Large intestine (tissue), 3 donors: ENCODE measurements around the gene C1QL3. TPM values are rescaled to one million over a fixed set of nuclear protein-coding genes. Genes with fewer than 3 reads are reported as not detected.

ENCODE experiments used
- DNase-seq, 2 donors: peaks; one replicate each; pipeline versions ENCODE4 v3.0.0 to v3.0.0-alpha.2; 2013
- H3K27ac ChIP-seq: one replicate; pipeline ENCODE4 v1.5.1; 2013; ENCODE audit warnings: low read length
- H3K27me3 ChIP-seq: 2 replicates; pipeline ENCODE4 v1.6.1; 2013; ENCODE audit warnings: low read length; ENCODE audit not compliant: control insufficient read depth, insufficient read depth
- H3K36me3 ChIP-seq: 2 replicates; pipeline ENCODE4 v1.6.1; 2013; ENCODE audit warnings: low read length; ENCODE audit not compliant: control insufficient read depth, insufficient read depth
- H3K4me1 ChIP-seq: one replicate; pipeline ENCODE4 v1.6.1; 2013; ENCODE audit warnings: low read length; ENCODE audit not compliant: control insufficient read depth, insufficient read depth
- H3K4me3 ChIP-seq: one replicate; pipeline ENCODE4 v1.5.1; 2013; ENCODE audit warnings: low read length
- H3K9me3 ChIP-seq: one replicate; pipeline ENCODE4 v1.6.1; 2013; ENCODE audit warnings: mild to moderate bottlenecking, low read depth, low read length, moderate library complexity; ENCODE audit not compliant: control insufficient read depth
- WGBS: methylation state at CpG from one replicate; pipeline ENCODE4 v1.1.5; 2013; ENCODE audit warnings: low lambda C conversion rate; ENCODE audit not compliant: insufficient coverage; 5-methylcytosine and 5-hydroxymethylcytosine counted together
- polyA plus RNA-seq: library from polyadenylated mRNA; unstranded; fragments of 120-200 nt; gene quantifications from one replicate; pipeline ENCODE4 v1.2.1, GENCODE V29; 2013

Gene C1QL3
- polyA plus RNA-seq, 1 donor, result 0.73 TPM

GRCh38 chr10:16497911-16498310 lies 23.8 kb downstream of the C1QL3 start:
- DNase-seq, result no peak
- no peak overlapping the region for H3K4me3 ChIP-seq
- 100% methylated on average over 1 of the region's 4 CpGs for WGBS

DNA sequence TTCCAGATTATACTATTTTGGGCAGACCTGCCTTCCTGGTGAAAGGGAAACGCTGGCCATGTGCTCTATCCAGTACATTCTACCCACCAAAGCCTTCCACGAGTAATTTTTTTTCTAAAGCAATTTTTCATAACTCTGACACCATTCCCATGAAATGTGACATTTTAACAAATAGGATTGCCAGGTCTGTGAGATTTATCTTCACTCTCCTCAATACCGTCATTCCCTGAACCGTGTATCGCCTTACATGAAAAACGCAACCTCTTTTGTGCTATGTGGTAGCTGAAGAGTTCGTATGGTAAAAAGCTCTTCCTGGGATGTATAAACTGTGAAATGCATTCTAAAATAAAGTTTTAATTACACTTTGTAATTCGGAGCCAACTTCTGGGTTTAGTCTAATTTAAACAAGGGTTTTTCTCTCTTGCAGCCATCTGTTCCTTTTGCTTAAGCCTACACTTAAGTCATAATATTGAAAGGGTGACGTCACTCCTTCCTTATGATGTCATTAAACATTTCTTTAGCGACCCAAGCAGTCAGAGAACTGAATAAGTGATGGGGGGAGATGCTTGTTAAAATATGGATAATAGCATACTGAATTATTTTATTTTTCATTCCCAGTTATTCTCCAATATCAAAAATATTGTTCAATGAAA lies 27.7 kb downstream of the C1QL3 start:
- H3K36me3 ChIP-seq, result no peaks in the 10 kb centered on the region
- no peak overlapping the region for H3K4me3 ChIP-seq
- 90% methylated on average over 8 of the region's 10 CpGs for WGBS
- no peaks in the 10 kb centered on the region for H3K4me1 ChIP-seq
- H3K27me3 ChIP-seq, result no peaks in the 10 kb centered on the region
- no peak for DNase-seq
- H3K27ac ChIP-seq, result no peak overlapping the region
- H3K9me3 ChIP-seq, result no peaks in the 10 kb centered on the region

More at GRCh38 chr10:16497911-16498310, 23.8 kb downstream of the C1QL3 start:
- no peaks in the 10 kb centered on the region for H3K27me3 ChIP-seq
- H3K27ac ChIP-seq, result no peak overlapping the region
- no peaks in the 10 kb centered on the region for H3K4me1 ChIP-seq
- no peaks in the 10 kb centered on the region for H3K36me3 ChIP-seq
- H3K9me3 ChIP-seq, result no peaks in the 10 kb centered on the region

DNA sequence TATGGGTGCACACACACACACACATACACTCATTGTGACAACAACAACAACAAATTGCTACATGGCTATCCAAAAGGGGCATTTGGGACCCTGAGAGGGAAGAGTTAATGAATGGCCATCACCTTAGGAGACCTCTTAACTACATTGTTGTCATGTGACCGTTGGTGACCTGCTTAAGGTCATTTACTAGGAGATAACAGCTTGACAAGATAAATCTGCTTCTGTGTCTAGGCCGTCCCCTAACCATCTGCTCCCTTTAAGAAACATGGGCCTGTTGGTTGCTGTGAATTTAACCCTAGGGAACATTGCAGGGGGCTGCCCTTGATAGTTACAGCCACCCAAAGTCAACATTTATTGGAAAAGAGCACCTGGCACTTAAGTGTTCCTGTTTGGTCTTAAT lies 29.7 kb downstream of the C1QL3 start:
- Histone ChIP-seq H3K36me3 (no peaks in the 10 kb centered on the region), H3K4me1 (no peaks in the 10 kb centered on the region), H3K27me3 (no peaks in the 10 kb centered on the region), H3K27ac (no peak overlapping the region), H3K9me3 (no peaks in the 10 kb centered on the region), H3K4me3 (no peak overlapping the region)
- WGBS, result no CpG with 5 or more reads among the region's 2 CpGs
- no peak for DNase-seq

GRCh38 chr10:16490511-16490910 lies 31.2 kb downstream of the C1QL3 start:
- DNase-seq, result no peak
- no peaks in the 10 kb centered on the region for H3K9me3 ChIP-seq
- 90% methylated on average over 3 of the region's 3 CpGs for WGBS
- no peak overlapping the region for H3K27ac ChIP-seq
- no peaks in the 10 kb centered on the region for H3K36me3 ChIP-seq
- H3K27me3 ChIP-seq, result no peaks in the 10 kb centered on the region
- H3K4me3 ChIP-seq, result no peak overlapping the region
- no peaks in the 10 kb centered on the region for H3K4me1 ChIP-seq

DNA sequence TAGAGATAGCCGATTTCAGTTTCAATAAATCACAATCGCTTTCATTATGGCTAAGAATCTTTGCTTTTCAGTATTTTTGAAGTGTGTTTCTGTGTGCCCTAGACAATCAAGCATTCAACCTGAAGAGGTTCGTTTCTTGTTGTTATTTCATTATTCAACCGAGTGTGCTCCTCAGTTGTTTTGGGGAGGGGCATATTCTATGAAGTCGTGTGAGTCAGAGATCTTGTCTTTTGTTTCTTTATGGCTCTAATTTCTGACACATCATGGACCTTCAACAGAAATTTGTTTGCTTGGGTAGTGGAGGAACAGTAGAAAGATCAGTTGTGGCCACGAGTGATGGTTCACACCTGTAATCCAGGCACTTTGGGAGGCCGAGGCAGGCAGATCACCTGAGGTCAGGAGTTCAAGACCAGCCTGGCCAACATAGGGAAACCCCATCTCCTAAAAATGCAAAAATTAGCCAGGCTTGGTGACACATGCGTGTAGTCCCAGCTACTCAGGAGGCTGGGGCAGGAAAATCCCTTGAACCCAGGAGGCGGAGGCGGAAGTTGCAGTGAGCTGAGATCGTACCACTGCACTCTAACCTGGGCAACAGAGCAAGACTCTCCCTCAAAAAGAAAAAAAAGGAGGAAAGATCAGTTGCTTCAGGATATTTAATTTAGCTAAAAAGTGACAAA lies 38.3 kb downstream of the C1QL3 start:
- no peaks in the 10 kb centered on the region for H3K27me3 ChIP-seq
- WGBS, result 100% methylated on average over 4 of the region's 11 CpGs
- no peak overlapping the region for H3K4me3 ChIP-seq
- H3K36me3 ChIP-seq, result no peaks in the 10 kb centered on the region
- no peaks in the 10 kb centered on the region for H3K9me3 ChIP-seq
- DNase-seq, result no peak
- no peaks in the 10 kb centered on the region for H3K4me1 ChIP-seq
- H3K27ac ChIP-seq, result no peak overlapping the region

- DNase-seq, result no peak
- Histone ChIP-seq H3K4me3 (no peak overlapping the region), H3K9me3 (no peaks in the 10 kb centered on the region), H3K36me3 (no peaks in the 10 kb centered on the region), H3K27ac (no peak overlapping the region), H3K4me1 (no peaks in the 10 kb centered on the region), H3K27me3 (no peaks in the 10 kb centered on the region)
- WGBS, result 71% methylated on average over 1 of the region's 5 CpGs
Measured at GRCh38 chr10:16481052-16481728, 40.5 kb downstream of the C1QL3 start.

DNA sequence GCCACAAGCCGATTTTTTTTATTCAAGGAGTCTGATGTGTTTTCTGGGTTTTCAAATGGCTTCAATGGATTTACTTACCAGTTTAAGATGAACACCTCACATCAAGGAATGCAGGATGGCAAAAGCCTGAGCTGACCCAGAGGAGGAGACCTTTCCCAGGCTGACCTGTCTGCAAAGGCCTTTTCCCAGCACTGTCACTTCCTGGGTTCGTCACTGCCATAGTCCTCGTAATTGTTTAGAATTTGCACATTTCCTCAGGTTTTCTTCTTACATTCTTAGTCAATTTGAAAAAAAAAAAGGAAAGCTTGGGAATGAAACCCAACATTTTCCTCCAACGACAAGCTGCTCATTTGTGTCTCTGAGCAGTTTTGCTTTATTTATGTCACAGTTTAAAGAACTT lies 42.9 kb downstream of the C1QL3 start:
- no peaks in the 10 kb centered on the region for H3K9me3 ChIP-seq
- no peaks in the 10 kb centered on the region for H3K36me3 ChIP-seq
- WGBS, result 86% methylated on average over 2 of the region's 4 CpGs
- H3K27ac ChIP-seq, result no peak overlapping the region
- DNase-seq, result no peak
- H3K4me1 ChIP-seq, result no peaks in the 10 kb centered on the region
- no peak overlapping the region for H3K4me3 ChIP-seq
- no peaks in the 10 kb centered on the region for H3K27me3 ChIP-seq

GRCh38 chr10:16477757-16478156 lies 43.9 kb downstream of the C1QL3 start:
- no peaks in the 10 kb centered on the region for H3K36me3 ChIP-seq
- no peak for DNase-seq
- no peaks in the 10 kb centered on the region for H3K4me1 ChIP-seq
- no peak overlapping the region for H3K27ac ChIP-seq
- no peaks in the 10 kb centered on the region for H3K9me3 ChIP-seq
- no peaks in the 10 kb centered on the region for H3K27me3 ChIP-seq
- WGBS, result 80% methylated on average over 1 of the region's 1 CpG
- no peak overlapping the region for H3K4me3 ChIP-seq

DNA sequence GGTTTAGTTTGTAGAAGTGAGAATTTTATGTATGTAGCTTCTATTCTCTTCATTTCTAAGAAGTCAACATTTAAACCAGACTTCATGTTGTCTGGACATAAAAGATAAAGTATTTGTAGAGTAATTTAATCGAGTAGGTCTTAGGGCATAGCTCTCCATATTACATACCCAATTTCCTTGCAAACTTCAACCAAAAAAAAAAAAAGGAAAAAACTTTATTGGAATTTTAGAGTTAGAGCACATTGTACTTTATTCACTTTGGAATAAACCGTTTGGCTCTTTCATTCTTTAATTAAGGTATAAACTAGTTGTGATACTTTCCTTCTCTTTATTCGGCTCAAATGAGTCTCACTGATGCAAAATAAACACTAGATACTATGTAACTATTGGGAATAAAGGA lies 48.9 kb downstream of the C1QL3 start:
- no peak overlapping the region for H3K4me3 ChIP-seq
- no peaks in the 10 kb centered on the region for H3K36me3 ChIP-seq
- no peaks in the 10 kb centered on the region for H3K9me3 ChIP-seq
- H3K27me3 ChIP-seq, result no peaks in the 10 kb centered on the region
- H3K27ac ChIP-seq, result no peak overlapping the region
- no peaks in the 10 kb centered on the region for H3K4me1 ChIP-seq
- no peak for DNase-seq
- 100% methylated on average over 1 of the region's 3 CpGs for WGBS

GRCh38 chr10:16470747-16471146 lies 50.9 kb downstream of the C1QL3 start:
- DNase-seq, result no peak
- H3K4me1 ChIP-seq, result no peaks in the 10 kb centered on the region
- H3K27ac ChIP-seq, result no peak overlapping the region
- no peaks in the 10 kb centered on the region for H3K36me3 ChIP-seq
- H3K27me3 ChIP-seq, result no peaks in the 10 kb centered on the region
- WGBS, result no CpG with 5 or more reads among the region's 5 CpGs
- H3K9me3 ChIP-seq, result no peaks in the 10 kb centered on the region
- H3K4me3 ChIP-seq, result no peak overlapping the region
